HepG2 (cell line): ENCODE data around the gene CRIM1. TPM values are rescaled to one million over a fixed set of nuclear protein-coding genes. Genes with fewer than 3 reads are reported as not detected.

Experiments used
- ATAC-seq: fragments of 200-7000 bp; cut with Tn5 transposase; 3 replicates; pipeline ENCODE4 v1.9.1; 2020; ENCODE audit warnings: mild to moderate bottlenecking, moderate library complexity
- BruUV-seq: library from RNA; stranded (reverse); fragments of 400-500 nt; replicated peaks from 2 replicates; lab custom pipeline; 2021; lab: Mats Ljungman, UMichigan
- CTCF ChIA-PET: fragments of 300-600 bp; formaldehyde crosslinking; extraction: SDS; loops from one replicate; lab custom pipeline; 2021; ENCODE audit warnings: low total read pairs, inconsistent platforms, low intra/inter-chr PET ratio; lab: Yijun Ruan, JAX
- POLR2A ChIA-PET: fragments of 350-600 bp; sonication (Branson Sonifier 250); formaldehyde crosslinking; loops from one replicate; lab custom pipeline; 2020; ENCODE audit warnings: antibody characterized with exemption, inconsistent platforms; lab: Yijun Ruan, JAX
- DNase-seq: peaks from one replicate; pipeline ENCODE4 v3.0.0-alpha.2; 2015; ENCODE audit warnings: low spot score
- FAIRE-seq: peaks from 3 replicates; lab custom pipeline; 2011; peaks lifted over from hg19 to GRCh38; lab: Jason Lieb, UNC
- H2AFZ ChIP-seq: one replicate; pipeline ENCODE4 v1.6.1; 2011; ENCODE audit warnings: low read length, inconsistent platforms
- H3K27ac ChIP-seq: fragments of 300-600 bp; 3 replicates; pipeline ENCODE4 v1.8.0; 2011; ENCODE audit warnings: mixed run types, mild to moderate bottlenecking, mixed read lengths, low read length, inconsistent platforms; ENCODE audit not compliant: insufficient read depth; ENCODE audit errors: extremely low read length
- H3K27me3 ChIP-seq, 2 experiments: fragments of 200-600 bp in 1 of 2; 2 replicates in 1 of 2; 3 replicates in 1 of 2; pipeline versions ENCODE4 v1.6.0 to v1.8.0; 2011; ENCODE audit warnings: low read length in 2 of 2, mild to moderate bottlenecking in 2 of 2, moderate library complexity in 2 of 2, inconsistent platforms in 1 of 2; ENCODE audit not compliant: insufficient read depth in 2 of 2, control insufficient read depth in 1 of 2
- H3K36me3 ChIP-seq, 2 experiments: fragments of 200-600 bp in 1 of 2; replicated peaks in 1 of 2; 2 replicates in 1 of 2; 3 replicates in 1 of 2; pipeline versions ENCODE4 v1.5.1 to v1.8.0; 2011; ENCODE audit warnings: low read length in 2 of 2, inconsistent platforms in 1 of 2; ENCODE audit not compliant: insufficient read depth in 2 of 2, control insufficient read depth in 1 of 2
- H3K4me1 ChIP-seq: 2 replicates; pipeline ENCODE4 v1.5.1; 2012; ENCODE audit warnings: low read length, inconsistent platforms; ENCODE audit not compliant: insufficient read depth
- H3K4me2 ChIP-seq: 2 replicates; pipeline ENCODE4 v1.6.0; 2011; ENCODE audit warnings: low read depth, low read length, inconsistent platforms
- H3K4me3 ChIP-seq, 3 experiments: fragments of 200-600 bp in 1 of 3; sonication (generic), shearing (Covaris generic) in 1 of 3; replicated peaks in 1 of 3; 2 replicates each; pipeline ENCODE4 v1.5.1; 2011 to 2016; ENCODE audit warnings: low read length in 3 of 3, inconsistent platforms in 2 of 3, low read depth in 2 of 3, mild to moderate bottlenecking in 2 of 3, control low read depth in 1 of 3, mixed read lengths in 1 of 3; ENCODE audit not compliant: insufficient read depth in 1 of 3
- H3K79me2 ChIP-seq: one replicate; pipeline ENCODE4 v1.6.1; 2011; ENCODE audit warnings: low read length, inconsistent platforms; ENCODE audit not compliant: insufficient read depth
- H3K9ac ChIP-seq: 2 replicates; pipeline ENCODE4 v1.6.0; 2011; ENCODE audit warnings: mild to moderate bottlenecking, low read depth, low read length, inconsistent platforms; ENCODE audit not compliant: insufficient read depth
- H3K9me3 ChIP-seq: 2 replicates; pipeline ENCODE4 v1.5.1; 2012; ENCODE audit warnings: mild to moderate bottlenecking, low read length
- H4K20me1 ChIP-seq: 2 replicates; pipeline ENCODE4 v1.6.0; 2011; ENCODE audit warnings: inconsistent platforms, mild to moderate bottlenecking, low read length, moderate library complexity; ENCODE audit not compliant: insufficient read depth
- ATAD3A ChIP-seq: sonication (generic); formaldehyde crosslinking; IDR thresholded peaks from 2 replicates; pipeline ENCODE4 v1.4.0; 2020; ENCODE audit warnings: missing genetic modification reagents
- CHD4 ChIP-seq: fragments of 200-600 bp; sonication (generic); IDR thresholded peaks from 2 replicates; pipeline ENCODE4 v1.7.0; 2017; ENCODE audit warnings: mild to moderate bottlenecking, low read length, borderline replicate concordance
- MXD1 ChIP-seq: sonication (generic); formaldehyde crosslinking; IDR thresholded peaks from 2 replicates; pipeline ENCODE4 v1.4.0; 2020; ENCODE audit warnings: mild to moderate bottlenecking, missing genetic modification reagents
- MXD3 ChIP-seq: IDR thresholded peaks from 2 replicates; pipeline ENCODE4 v1.6.1; 2016; ENCODE audit warnings: mild to moderate bottlenecking, missing biosample characterization, missing genetic modification reagents
- MYC ChIP-seq: sonication (generic); formaldehyde crosslinking; IDR thresholded peaks from 2 replicates; pipeline ENCODE4 v1.9.0; 2021; ENCODE audit warnings: missing genetic modification reagents, borderline replicate concordance
- NFIB ChIP-seq: sonication (generic); formaldehyde crosslinking; IDR thresholded peaks from 2 replicates; pipeline ENCODE4 v1.9.0; 2021; ENCODE audit warnings: missing genetic modification reagents, mild to moderate bottlenecking, borderline replicate concordance
- NONO ChIP-seq, 2 experiments: fragments of 450-650 bp in 1 of 2; sonication (generic) in 1 of 2; formaldehyde crosslinking in 1 of 2; IDR thresholded peaks in 1 of 2; conservative IDR thresholded peaks in 1 of 2; 2 replicates each; pipeline versions ENCODE4 v1.6.1 to v1.8.0; 2017 to 2022; ENCODE audit warnings: mild to moderate bottlenecking in 1 of 2, missing genetic modification reagents in 1 of 2, moderate library complexity in 1 of 2
- RCOR2 ChIP-seq: IDR thresholded peaks from 2 replicates; pipeline ENCODE4 v1.6.1; 2016; ENCODE audit warnings: missing biosample characterization, missing genetic modification reagents
- SIN3A ChIP-seq: IDR thresholded peaks from 2 replicates; pipeline ENCODE4 v1.6.1; 2011; ENCODE audit warnings: low read depth, mild to moderate bottlenecking, control low read depth, low read length, borderline replicate concordance
- SMARCE1 ChIP-seq: fragments of 450-650 bp; IDR thresholded peaks from 2 replicates; pipeline ENCODE4 v1.6.1; 2017; ENCODE audit warnings: borderline replicate concordance
- TBX2 ChIP-seq: sonication (generic); formaldehyde crosslinking; IDR thresholded peaks from 2 replicates; pipeline ENCODE4 v1.5.0; 2020; ENCODE audit warnings: missing genetic modification reagents, mild to moderate bottlenecking, borderline replicate concordance
- TBX3 ChIP-seq: fragments of 450-650 bp; IDR thresholded peaks from 2 replicates; pipeline ENCODE4 v1.6.1; 2017; ENCODE audit warnings: antibody characterized with exemption, mild to moderate bottlenecking, inconsistent platforms, borderline replicate concordance
- THAP11 ChIP-seq: IDR thresholded peaks from 2 replicates; pipeline ENCODE4 v1.6.1; 2016; ENCODE audit warnings: missing biosample characterization, missing genetic modification reagents
- ZFP1 ChIP-seq: IDR thresholded peaks from 2 replicates; pipeline ENCODE4 v1.6.1; 2016
- ZNF18 ChIP-seq: sonication (generic); formaldehyde crosslinking; IDR thresholded peaks from 2 replicates; pipeline ENCODE4 v1.8.0; 2022; ENCODE audit warnings: mild to moderate bottlenecking, missing genetic modification reagents; ENCODE audit not compliant: insufficient replicate concordance
- WGBS: methylation state at CpG from one replicate; pipeline ENCODE4 v1.1.6; 2017; ENCODE audit warnings: low lambda C conversion rate; 5-methylcytosine and 5-hydroxymethylcytosine counted together
- in situ Hi-C: cut with HindIII; loops from 2 replicates; pipeline ENCODE4 v1.10.0; 2017; ENCODE audit warnings: low pct_unique_long_range_greater_than_20kb; ENCODE audit not compliant: extremely low pct_ligation_motif_present
- intact Hi-C: fragments of 100-400 bp; cut with micrococcal nuclease; formaldehyde crosslinking; loops from one replicate; pipeline ENCODE4 v1.10.0; 2022; ENCODE audit not compliant: unreplicated experiment
- polyA plus RNA-seq, 8 experiments: library from polyadenylated mRNA; depleted of rRNA in 3 of 8; stranded (reverse) in 7 of 8; unstranded in 1 of 8; fragments of >200 nt; fragmentation: Illumina TruSeq in 4 of 8; extraction: Trizol in 4 of 8; gene quantifications; 2 replicates each; pipeline versions ENCODE4 v1.2.1 to v1.2.3, GENCODE V29; 2011 to 2016; ENCODE audit warnings: low read depth in 4 of 8, missing spikeins in 1 of 8, mixed read lengths in 1 of 8; ENCODE audit not compliant: insufficient read depth in 1 of 8
- total RNA-seq, 5 experiments: library from RNA; depleted of rRNA; stranded (reverse); fragments of >200 nt; fragmentation: Illumina TruSeq; extraction: Trizol; gene quantifications; 2 replicates each; pipeline ENCODE4 v1.2.3, GENCODE V29; 2016; ENCODE audit warnings: low read depth in 1 of 5

The CRIM1 gene
- total and polyA plus RNA-seq, 2 of the 13 experiments (the other 11 are each of a cell fraction or from before 2014, with no cell fraction given): 39.1 to 69.9 TPM

- Histone ChIP-seq H3K4me2 (no peak overlapping the region), H3K9ac (no peak overlapping the region), H3K4me3 (no peak overlapping the region), H3K36me3 (peaks cover 47 to 93% of the 10 kb centered on the region in 2 experiments), H3K27ac (no peak overlapping the region), H3K79me2 (no peaks in the 10 kb centered on the region), H3K4me1 (no peaks in the 10 kb centered on the region), H4K20me1 (0 out of 2 replicates have a peak, but pooled peaks cover 3% of the 10 kb centered on the region), H3K27me3 (no peaks in the 10 kb centered on the region), H3K9me3 (no peaks in the 10 kb centered on the region), H2AFZ (no peak overlapping the region)
- POLR2A ChIA-PET: no interaction called here
- FAIRE-seq: no peak
- ATAC-seq: no peak
- TF ChIP-seq TBX2 (CRISPR knock-in tag): no peak
- TF ChIP-seq NFIB: no peak
- no peak for TF ChIP-seq CHD4
- no peak for TF ChIP-seq MXD1
- no peak for TF ChIP-seq RCOR2
- no peak for TF ChIP-seq TBX3
- TF ChIP-seq ATAD3A (CRISPR knock-in tag): no peak
- no peak for TF ChIP-seq MYC (CRISPR knock-in tag)
- TF ChIP-seq ZNF18 (CRISPR knock-in tag): no peak
- no peak for TF ChIP-seq SIN3A
- no peak for TF ChIP-seq THAP11 (CRISPR knock-in tag)
- no peak for TF ChIP-seq NONO (IDR thresholded peaks at IDR 0.05)
- no peak for TF ChIP-seq NONO (CRISPR knock-in tag; conservative IDR thresholded peaks at IDR 0.05)
- no peak for TF ChIP-seq MXD3 (CRISPR knock-in tag)
- no peak for TF ChIP-seq ZFP1 (CRISPR knock-in tag)
- TF ChIP-seq SMARCE1: no peak
- BruUV-seq: no TSS peak
- CTCF ChIA-PET: no interaction called here
- in situ Hi-C loops (no loop called here), intact Hi-C loops (no loop called here)
- no peak for DNase-seq
- WGBS: 98% methylated on average over 9 of the region's 9 CpGs
These were observed 156.5 kb downstream of the CRIM1 start for GRCh38 chr2:36511858-36512603.
